Spleen (tissue), 7 donors: ENCODE data around the gene SLC38A3.

Experiments used
- CTCF ChIP-seq, 11 experiments: fragments of 200-600 bp in 7 of 11; fragments of 450-650 bp in 4 of 11; sonication (generic) in 4 of 11; IDR thresholded peaks in 8 of 11; conservative IDR thresholded peaks in 3 of 11; 1 replicate in 7 of 11; 2 replicates in 4 of 11; pipeline versions ENCODE4 v1.4.0 to v1.8.0; 2016 to 2021; ENCODE audit warnings: antibody characterized with exemption in 11 of 11, inconsistent platforms in 4 of 11, mild to moderate bottlenecking in 1 of 11
- POLR2A ChIP-seq, 3 donors: fragments of 450-650 bp; IDR thresholded peaks; one replicate each; pipeline ENCODE4 v1.5.1; 2017; ENCODE audit warnings: antibody characterized with exemption in 3 of 3, mild to moderate bottlenecking in 1 of 3
- POLR2AphosphoS5 ChIP-seq, 3 donors: sonication (generic); formaldehyde crosslinking; IDR thresholded peaks; one replicate each; pipeline ENCODE4 v1.5.1; 2017; ENCODE audit warnings: antibody characterized with exemption in 3 of 3
- donor health status: DM: no; HTN: no; CAD: no; lungs with moderate emphysema.
- donor health status: DM: no; HTN: no; CAD: no.
- donor health status: DM: no; HTN: no; CAD: no.

GRCh38 chr3:50161320-50161719 is 43.8 kb upstream of the SLC38A3 start:
- no peak for TF ChIP-seq POLR2A (IDR thresholded peaks at IDR 0.05)
- TF ChIP-seq CTCF (IDR thresholded peaks at IDR 0.05 in 8 of 11, conservative IDR thresholded peaks at IDR 0.05 in 3 of 11): no peak
- peak in 1 of 3 donors; percentile 2 for TF ChIP-seq POLR2AphosphoS5 (IDR thresholded peaks at IDR 0.05)
